ENCODE results near the gene KIF17. TPM values are rescaled to one million over a fixed set of nuclear protein-coding genes. Genes with fewer than 3 reads are reported as not detected.

The KIF17 gene
- total RNA-seq, 1 donor from 2014 or later = 2.2 TPM

GRCh38 chr1:20742671-20743070, 24.9 kb upstream of the KIF17 start:
- no peaks in the 10 kb centered on the region for H3K9me3 Mint-ChIP-seq
- H3K27ac ChIP-seq = no peak overlapping the region
- H3K4me3 Mint-ChIP-seq = no peak overlapping the region
- peaks cover 60% of the 10 kb centered on the region for H3F3A ChIP-seq (ENCODE audit: low read depth)
- H3K79me2 ChIP-seq (ENCODE audit: low read depth) = no peaks in the 10 kb centered on the region
- no peaks in the 10 kb centered on the region for H3K27me3 Mint-ChIP-seq (ENCODE audit: insufficient read depth, low read depth)
- peaks cover 60% of the 10 kb centered on the region for H3K36me3 ChIP-seq
- H2AFZ ChIP-seq (replicated peaks) = no peak overlapping the region
- no peak overlapping the region for H3K9ac ChIP-seq
- no peak overlapping the region for H3K4me2 ChIP-seq
- no peaks in the 10 kb centered on the region for H3K4me1 ChIP-seq
- no peak overlapping the region for H3K4me3 ChIP-seq
- H3K27ac Mint-ChIP-seq = no peak overlapping the region
- no peak for TF ChIP-seq EZH2phosphoT487 (IDR thresholded peaks at IDR 0.05)
- TF ChIP-seq CTCF (IDR thresholded peaks at IDR 0.05) = no peak
- TF ChIP-seq EZH2 (IDR thresholded peaks at IDR 0.05) = no peak
- no peaks in the 10 kb centered on the region for H3K27me3 ChIP-seq
- no peak for DNase-seq (ENCODE audit: low spot score)
- H3K4me1 Mint-ChIP-seq = no peaks in the 10 kb centered on the region
- H3K9me3 ChIP-seq (ENCODE audit: low read depth) = no peaks in the 10 kb centered on the region
- H3K36me3 Mint-ChIP-seq = peaks cover 35% of the 10 kb centered on the region
- H4K20me1 ChIP-seq (ENCODE audit: low read depth) = peaks cover 20% of the 10 kb centered on the region

GRCh38 chr1:20740781-20741180, 23.0 kb upstream of the KIF17 start:
- Mint-ChIP-seq H3K36me3 (peaks cover 25% of the 10 kb centered on the region), H3K27me3 (ENCODE audit: insufficient read depth, low read depth) (peaks cover 2% of the 10 kb centered on the region), H3K9me3 (no peaks in the 10 kb centered on the region), H3K4me3 (no peak overlapping the region), H3K27ac (no peak overlapping the region), H3K4me1 (no peaks in the 10 kb centered on the region)
- no peak for DNase-seq (ENCODE audit: low spot score)
- H3K4me1 ChIP-seq = no peaks in the 10 kb centered on the region
- no peak overlapping the region for H3K27ac ChIP-seq
- H2AFZ ChIP-seq (replicated peaks) = no peak overlapping the region
- H4K20me1 ChIP-seq (ENCODE audit: low read depth) = peaks cover 20% of the 10 kb centered on the region
- no peaks in the 10 kb centered on the region for H3K9me3 ChIP-seq (ENCODE audit: low read depth)
- TF ChIP-seq EZH2phosphoT487 (IDR thresholded peaks at IDR 0.05) (no peak), CTCF (IDR thresholded peaks at IDR 0.05) (no peak), EZH2 (IDR thresholded peaks at IDR 0.05) (no peak)
- no peaks in the 10 kb centered on the region for H3K79me2 ChIP-seq (ENCODE audit: low read depth)
- H3K27me3 ChIP-seq = no peaks in the 10 kb centered on the region
- H3K4me3 ChIP-seq = no peak overlapping the region
- no peak overlapping the region for H3K9ac ChIP-seq
- H3K36me3 ChIP-seq = peaks cover 43% of the 10 kb centered on the region
- H3F3A ChIP-seq (ENCODE audit: low read depth) = peaks cover 59% of the 10 kb centered on the region
- H3K4me2 ChIP-seq = no peak overlapping the region

- Mint-ChIP-seq H3K9me3 (no peaks in the 10 kb centered on the region), H3K4me1 (no peaks in the 10 kb centered on the region), H3K36me3 (peaks cover 14% of the 10 kb centered on the region), H3K27me3 (ENCODE audit: insufficient read depth, low read depth) (peaks cover 2% of the 10 kb centered on the region), H3K4me3 (no peak overlapping the region), H3K27ac (no peak overlapping the region)
- H2AFZ ChIP-seq (replicated peaks) = no peak overlapping the region
- no peaks in the 10 kb centered on the region for H3K79me2 ChIP-seq (ENCODE audit: low read depth)
- no peaks in the 10 kb centered on the region for H3K4me1 ChIP-seq
- peaks cover 28% of the 10 kb centered on the region for H3K36me3 ChIP-seq
- H3F3A ChIP-seq (ENCODE audit: low read depth) = peaks cover 55% of the 10 kb centered on the region
- no peak overlapping the region for H3K4me2 ChIP-seq
- TF ChIP-seq EZH2phosphoT487 (IDR thresholded peaks at IDR 0.05) = no peak
- TF ChIP-seq CTCF (IDR thresholded peaks at IDR 0.05) = no peak
- TF ChIP-seq EZH2 (IDR thresholded peaks at IDR 0.05) = no peak
- H3K27ac ChIP-seq = peak overlapping the region; percentile 10
- H4K20me1 ChIP-seq (ENCODE audit: low read depth) = peaks cover 20% of the 10 kb centered on the region
- peaks cover 4% of the 10 kb centered on the region for H3K27me3 ChIP-seq
- H3K9me3 ChIP-seq (ENCODE audit: low read depth) = no peaks in the 10 kb centered on the region
- no peak for DNase-seq (ENCODE audit: low spot score)
- no peak overlapping the region for H3K9ac ChIP-seq
- no peak overlapping the region for H3K4me3 ChIP-seq
These were observed 21.4 kb upstream of the KIF17 start for GRCh38 chr1:20739225-20739624.

Measured in neural progenitor cell (in vitro differentiated cells).